ENCODE measurements around the gene RPL6. TPM values are rescaled to one million over a fixed set of nuclear protein-coding genes. Genes with fewer than 3 reads are reported as not detected.
A peak's percentile ranks its signal among the peaks of the same experiment; 100 is the strongest.

RPL6 gene
- 391 and 401 TPM in 2 replicates for total RNA-seq (2013; cell fraction: nucleolus; rRNA removed)
- total RNA-seq (2014; rRNA removed): 2,056 and 2,150 TPM in 2 replicates
- 3,315 and 3,434 TPM in 2 replicates for total RNA-seq (2014; rRNA removed; fragmentation: Illumina TruSeq; extraction: Trizol)
- total RNA-seq (2021): 2,327 and 2,384 TPM in 2 replicates
- polyA plus RNA-seq (2011; ENCODE audit: low read depth): 3,955 TPM
- 2,686 and 3,119 TPM in 2 replicates for polyA plus RNA-seq (2011; rRNA removed)
- polyA plus RNA-seq (2011; cell fraction: cytosol; rRNA removed): 1,825 and 1,843 TPM in 2 replicates
- 658 and 690 TPM in 2 replicates for polyA plus RNA-seq (2011; cell fraction: nucleus; rRNA removed)
- 3,096 and 3,407 TPM in 2 replicates for polyA plus RNA-seq (2012)
- 3,690 and 4,950 TPM in 2 replicates for polyA plus RNA-seq (2014; fragmentation: Illumina TruSeq; extraction: Trizol)
- polyA plus RNA-seq (2014; fragmentation: Nextera tagmentation; extraction: Ambion mirVana): 1,000 to 10,000 TPM; 1,828 to 2,204 TPM
- 2,258 and 2,542 TPM in 2 replicates for polyA plus RNA-seq (2014; rRNA removed)
- polyA plus RNA-seq (2016; fragmentation: Nextera tagmentation; extraction: Ambion mirVana): 100 to 1,000 TPM; 801 to 823 TPM
- polyA minus RNA-seq (2011; rRNA and poly(A)+ RNA removed): 401 and 520 TPM in 2 replicates
- 251 and 289 TPM in 2 replicates for polyA minus RNA-seq (2011; cell fraction: cytosol; rRNA and poly(A)+ RNA removed)
- 118 and 169 TPM in 2 replicates for polyA minus RNA-seq (2011; cell fraction: nucleus; rRNA and poly(A)+ RNA removed)
- percentile 99 among the genes with signal in this experiment for Bru-seq, nascent RNA
- BruChase-seq, experiment 1, labeled RNA remaining after a 6-hour chase: percentile 100 among the genes with signal in this experiment
- BruChase-seq, experiment 2, labeled RNA remaining after a 2-hour chase: percentile 99 among the genes with signal in this experiment
- long read RNA-seq, experiment 1, transcript RPL6-202 (7 exons, 1,074 nt): minor isoform, 42 of 1,697 reads
- long read RNA-seq, experiment 1, transcript RPL6-201 (7 exons, 947 nt): major isoform, 948 of 1,697 reads
- long read RNA-seq, experiment 1, partial matches to known transcripts: 654 of 1,697 reads
- long read RNA-seq, experiment 1, other reads (novel, unspliced or antisense): 52 of 1,697 reads
- long read RNA-seq, experiment 2, transcript RPL6-201 (7 exons, 947 nt): major isoform, 4,787 of 6,947 reads
- long read RNA-seq, experiment 2, transcript RPL6-202 (7 exons, 1,074 nt): minor isoform, 134 of 6,947 reads
- long read RNA-seq, experiment 2, partial matches to known transcripts: 1,889 of 6,947 reads
- long read RNA-seq, experiment 2, other reads (novel, unspliced or antisense): 135 of 6,947 reads

DNA sequence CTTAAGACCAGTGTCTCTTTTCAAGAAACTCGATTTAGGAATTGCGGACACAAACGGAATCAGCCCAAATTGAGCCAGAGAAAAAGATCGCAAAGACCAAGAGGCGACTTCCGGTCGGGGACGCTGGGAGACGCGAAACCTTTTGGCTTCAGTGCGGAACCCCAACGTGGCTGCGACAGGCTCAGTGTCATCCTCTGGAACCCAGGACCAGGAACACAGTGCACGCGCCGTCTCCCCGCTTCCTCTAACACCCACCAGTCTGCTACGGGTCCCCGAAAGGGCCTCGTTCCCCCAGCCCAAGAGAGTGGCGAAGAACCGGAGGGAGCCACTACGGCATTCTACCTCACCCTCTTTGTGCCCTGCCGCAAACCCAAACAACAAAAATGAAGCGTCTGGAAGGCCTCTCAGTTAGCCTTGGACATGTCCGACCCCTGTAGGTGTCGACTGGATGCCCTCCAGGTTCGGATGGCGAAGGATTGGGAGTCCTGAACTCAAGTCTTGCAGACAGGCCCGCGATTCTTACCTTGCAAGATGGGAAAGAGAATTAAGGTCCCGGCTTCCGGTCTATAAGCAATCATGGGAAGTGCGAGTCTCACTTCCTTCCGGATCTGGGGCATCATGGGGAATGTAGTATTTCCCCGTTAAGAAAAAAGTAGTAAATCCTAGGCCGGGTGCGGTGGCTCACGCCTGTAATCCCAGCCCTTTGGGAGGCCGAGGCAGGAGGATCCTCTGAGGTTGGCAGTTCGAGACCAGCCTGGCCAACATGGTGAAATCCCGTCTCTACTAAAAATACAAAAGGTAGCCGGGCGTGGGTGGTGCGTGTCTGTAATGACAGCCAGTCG is at the start of gene RPL6:
Gene RPL6, minus strand, starts transcription at position 542 of the 842 bp plus-strand sequence. CDS start 949 bp downstream, outside the sequence.
- peaks cover 11 to 21% of the 10 kb centered on the region in 2 experiments for H3K36me3 ChIP-seq (ENCODE audit: control insufficient read depth in 2 of 2, insufficient read depth in 2 of 2, low read length in 1 of 2)
- SMC1A ChIA-PET (ENCODE audit: uncharacterized antibody, unreplicated experiment): interaction anchor here (2.1 to 3.6 kb wide), 2 partner anchors 22 to 210 kb away, joined by 7 to 21 read pairs; no protein-coding TSS in a partner anchor
- peaks cover 3% of the 10 kb centered on the region; the same call in 1 of the 2 replicates for H4K20me1 ChIP-seq (ENCODE audit: control insufficient read depth, insufficient read depth)
- WGBS (ENCODE audit: insufficient coverage, insufficient replicate concordance, low lambda C conversion rate, missing lambda C conversion rate): 13% methylated on average over 46 of the region's 46 CpGs
- H3K4me3 ChIP-seq: peak within 1 kb of the TSS; percentile 95
- FAIRE-seq (peak; percentile 13), DNase-seq (ENCODE audit: low read depth, low spot score) (peak; percentile 79), ATAC-seq (peak; percentile 88)
- H3K27ac ChIP-seq (ENCODE audit: control insufficient read depth, insufficient read depth): peak within 1 kb of the TSS; percentile 97
- CTCF ChIA-PET: interaction anchor here (1.2 to 2.3 kb wide), 3 partner anchors 22 to 210 kb away, joined by 3 to 31 read pairs (median 8); no protein-coding TSS in a partner anchor
- H3K4me2 ChIP-seq (ENCODE audit: control insufficient read depth, insufficient read depth): peak within 1 kb of the TSS; percentile 89; the same call in 1 of the 2 replicates
- H3K9me3 ChIP-seq (replicated peaks; ENCODE audit: control insufficient read depth, insufficient read depth, low read length): no peaks in the 10 kb centered on the region
- peaks cover 29% of the 10 kb centered on the region for H3K79me2 ChIP-seq (ENCODE audit: control insufficient read depth, insufficient read depth, low read length)
- intact Hi-C loops (cut with micrococcal nuclease; ENCODE audit: unreplicated experiment): no loop called here
- no peaks in the 10 kb centered on the region; a peak in 1 of 4 replicates for H3K27me3 ChIP-seq (replicated peaks in 1 of 2; ENCODE audit: control insufficient read depth in 2 of 2, insufficient read depth in 2 of 2, low read length in 1 of 2)
- peak within 1 kb of the TSS; percentile 95 for H3K9ac ChIP-seq (ENCODE audit: control insufficient read depth, insufficient read depth, low read length)
- POLR2A ChIA-PET: no interaction called here
- in situ Hi-C loops (cut with MboI): no loop called here
- no peaks in the 10 kb centered on the region for H3K4me1 ChIP-seq (ENCODE audit: control insufficient read depth, insufficient read depth, low read length)
- RAD21 ChIA-PET (ENCODE audit: unreplicated experiment): no interaction called here
- peak within 1 kb of the TSS; percentile 86 for H2AFZ ChIP-seq (ENCODE audit: control insufficient read depth, low read depth, low read length)
- TSS peak; percentile 70 for BruUV-seq (replicated peaks)
- peak; percentile 34; the same call in 1 of the 2 replicates for TF ChIP-seq EED (IDR thresholded peaks at IDR 0.05; ENCODE audit: low read depth)
- TF ChIP-seq FOS (IDR thresholded peaks at IDR 0.05; ENCODE audit: borderline replicate concordance, extremely low read depth, insufficient read length): no peak
- TF ChIP-seq YBX1 (IDR thresholded peaks at IDR 0.05): no peak
- TF ChIP-seq RBBP5 (conservative IDR thresholded peaks at IDR 0.05): peak; percentile 98
- no peak for TF ChIP-seq MEF2A (IDR thresholded peaks at IDR 0.05; ENCODE audit: insufficient read depth, low read depth, low read length)
- TF ChIP-seq ETV6 (conservative IDR thresholded peaks at IDR 0.05 in 1 of 2, IDR thresholded peaks at IDR 0.05 in 1 of 2; ENCODE audit: borderline replicate concordance in 1 of 2, low read depth in 1 of 2): peak; percentile 64 to 94; a peak in 2 of 4 replicates
- TF ChIP-seq CHD1 (IDR thresholded peaks at IDR 0.05; ENCODE audit: low read depth, low read length): no peak
- TF ChIP-seq TCF3 (IDR thresholded peaks at IDR 0.05; ENCODE audit: borderline replicate concordance, insufficient read depth, low read depth, low read length): no peak
- TF ChIP-seq MTA2 (IDR thresholded peaks at IDR 0.05; ENCODE audit: low read depth): 0 out of 2 replicates have a peak, but pooled peaks have one; percentile 38
- peak; percentile 100 for TF ChIP-seq TAF1 (IDR thresholded peaks at IDR 0.05; ENCODE audit: borderline replicate concordance, low read depth, low read length)
- no peak for TF ChIP-seq RAD51 (IDR thresholded peaks at IDR 0.05)
- peak; percentile 46; the same call in 1 of the 2 replicates for TF ChIP-seq SPI1 (IDR thresholded peaks at IDR 0.05; ENCODE audit: borderline replicate concordance, insufficient read depth, low read depth, low read length)
- TF ChIP-seq HDGF (IDR thresholded peaks at IDR 0.05): no peak
- TF ChIP-seq POLR2AphosphoS2 (IDR thresholded peaks at IDR 0.05; ENCODE audit: low read depth, low read length): peak; percentile 97
- TF ChIP-seq SUPT20H (IDR thresholded peaks at IDR 0.05; ENCODE audit: borderline replicate concordance, control insufficient read depth, low read depth, low read length): no peak
- peak; percentile 45 for TF ChIP-seq MEF2B (IDR thresholded peaks at IDR 0.05; ENCODE audit: partially characterized antibody, poor library complexity, severe bottlenecking)
- TF ChIP-seq MXI1 (IDR thresholded peaks at IDR 0.05; ENCODE audit: low read depth, low read length): peak; percentile 86
- peak; percentile 19; the same call in 1 of the 2 replicates for TF ChIP-seq NR2F1 (conservative IDR thresholded peaks at IDR 0.05)
- no peak for TF ChIP-seq EP300 (IDR thresholded peaks at IDR 0.05; ENCODE audit: borderline replicate concordance in 1 of 2, control insufficient read depth in 1 of 2, low read depth in 2 of 2, low read length in 2 of 2)

All from GM12878 (cell line).